HG02571 (cell line): ENCODE measurements around the gene AKR1B15.
A peak's percentile ranks its signal among the peaks of the same experiment; 100 is the strongest.
"Not testable (repeated sequence)": the region's sequence is repeated elsewhere in the genome, so short reads cannot be mapped to it uniquely, and the experiment has no call there.

Experiments used
- ATAC-seq: cut with Tn5 transposase; IDR thresholded peaks from one replicate; pipeline ENCODE4 v1.9.1; 2021; ENCODE audit warnings: mild to moderate bottlenecking, moderate library complexity; ENCODE audit not compliant: unreplicated experiment

AKR1B15 gene

GRCh38 chr7:134548877-134549276 is at the start of gene AKR1B15:
TSS of gene AKR1B15 (plus strand) at chr7:134549110. CDS start at chr7:134564620, 15,510 bp downstream.
- ATAC-seq, result peak; percentile 95

DNA sequence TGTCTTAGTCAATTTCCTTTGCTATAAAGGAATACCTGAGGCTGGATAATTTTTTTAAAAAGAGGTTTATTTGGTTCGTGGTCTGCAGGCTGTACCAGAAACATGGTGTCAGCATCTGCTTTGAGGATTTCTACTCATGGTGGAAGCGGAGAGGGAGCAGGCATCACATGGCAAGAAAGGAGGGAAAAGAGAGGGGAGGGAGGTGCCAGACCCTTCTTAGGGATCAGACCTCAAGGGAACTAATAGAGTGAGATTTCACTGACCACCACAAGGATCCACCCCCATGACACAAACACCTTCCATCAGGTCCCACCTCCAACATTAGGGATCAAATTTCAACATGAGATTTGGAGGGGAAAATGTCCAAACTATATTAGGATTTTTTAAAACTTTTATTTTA is 48.5 kb upstream of the AKR1B15 start:
- ATAC-seq, result no peak

- ATAC-seq, result no peak
Observed at GRCh38 chr7:134500982-134501381, 47.9 kb upstream of the AKR1B15 start.

DNA sequence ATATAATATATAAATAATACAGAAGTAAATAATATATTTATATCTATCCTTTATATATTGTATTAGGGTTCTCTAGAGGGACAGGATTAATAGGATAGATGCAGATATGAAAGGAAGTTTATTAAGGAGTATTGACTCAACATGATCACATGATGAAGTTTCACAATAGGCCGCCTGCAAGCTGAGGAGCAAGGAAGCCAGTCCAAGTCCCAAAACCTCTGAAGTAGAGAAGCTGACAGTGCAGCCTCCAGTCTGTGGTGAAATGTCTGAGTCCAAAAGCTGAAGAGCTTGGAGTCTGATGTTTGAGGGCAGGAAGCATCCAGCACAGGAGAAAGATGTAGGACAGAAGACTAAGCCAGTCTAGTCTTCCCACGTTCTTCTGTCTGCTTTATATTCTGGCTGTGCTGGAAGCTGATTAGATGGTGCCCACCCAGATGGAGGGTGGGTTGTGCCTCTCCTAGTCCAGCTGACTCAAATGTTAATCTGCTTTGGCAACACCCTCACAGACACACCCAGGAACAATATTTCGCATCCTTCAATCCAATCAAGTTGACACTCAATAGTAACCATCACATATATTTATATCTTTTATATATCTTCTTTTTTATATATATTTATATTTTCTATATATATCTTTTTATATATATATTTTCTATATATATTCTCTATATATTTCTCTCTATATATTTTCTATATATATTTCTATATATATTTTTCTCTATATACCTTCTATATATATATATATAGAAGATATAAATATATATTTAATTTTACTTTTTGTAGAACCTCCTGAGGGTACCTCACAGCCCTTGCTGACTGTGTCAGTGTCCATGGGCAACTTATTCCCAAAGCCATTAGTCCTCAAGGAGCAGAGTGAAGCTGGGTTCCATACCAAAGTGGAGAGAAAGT is 46.2 kb upstream of the AKR1B15 start:
- no peak for ATAC-seq

GRCh38 chr7:134504660-134505164 is 44.2 kb upstream of the AKR1B15 start:
- no peak for ATAC-seq

GRCh38 chr7:134505856-134506255 is 43.1 kb upstream of the AKR1B15 start:
- ATAC-seq, result no peak

GRCh38 chr7:134509010-134509409 is 39.9 kb upstream of the AKR1B15 start:
- no peak for ATAC-seq

DNA sequence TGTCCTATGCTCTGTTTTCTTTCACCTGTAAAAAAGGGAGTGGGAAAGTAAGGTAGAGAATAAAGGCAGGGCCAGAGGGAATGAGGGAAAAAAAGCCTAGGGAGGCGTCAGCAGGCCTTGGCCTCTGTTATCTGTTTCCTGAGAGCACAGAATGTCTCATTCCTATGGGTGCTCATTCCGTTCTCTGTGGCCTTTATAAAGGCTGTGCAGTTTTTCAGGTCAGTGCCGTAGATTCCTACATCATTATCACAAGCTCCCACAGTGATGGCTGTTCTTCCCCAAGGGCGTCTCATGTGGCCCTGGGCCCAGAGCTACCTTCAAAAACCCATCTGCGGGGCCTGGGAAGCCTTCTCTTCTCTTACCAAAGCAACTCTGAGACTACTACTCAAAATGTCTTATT is 38.3 kb upstream of the AKR1B15 start:
- ATAC-seq, result no peak

- no peak for ATAC-seq
Observed at GRCh38 chr7:134512271-134512670, 36.6 kb upstream of the AKR1B15 start.

DNA sequence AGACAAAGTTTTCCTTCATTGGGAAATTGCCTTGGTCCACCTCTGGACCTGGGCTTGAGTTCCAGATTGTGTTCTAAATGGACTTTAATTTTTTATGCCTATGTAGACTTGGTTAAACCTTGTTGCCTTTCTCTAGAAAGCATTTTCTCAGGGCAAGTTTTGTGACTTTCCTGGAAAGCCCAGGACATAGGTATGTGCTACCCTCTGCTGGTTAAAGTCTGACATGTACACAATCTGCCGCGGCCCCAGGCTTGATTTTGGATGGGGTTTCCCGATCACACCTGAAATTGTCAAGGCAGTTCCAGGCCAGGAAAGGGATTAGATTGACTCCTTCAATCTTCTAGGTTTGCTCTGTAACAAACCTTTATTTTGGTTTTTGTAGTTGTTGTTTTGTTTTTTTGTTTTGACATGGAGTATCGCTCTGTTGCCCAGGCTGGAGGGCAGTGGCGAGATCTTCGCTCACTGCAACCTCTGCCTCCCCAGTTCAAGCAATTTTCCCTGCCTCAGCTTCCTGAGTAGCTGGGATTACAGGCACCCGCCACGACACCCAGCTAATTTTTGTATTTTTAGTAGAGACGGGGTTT is 35.6 kb upstream of the AKR1B15 start:
- no peak for ATAC-seq

DNA sequence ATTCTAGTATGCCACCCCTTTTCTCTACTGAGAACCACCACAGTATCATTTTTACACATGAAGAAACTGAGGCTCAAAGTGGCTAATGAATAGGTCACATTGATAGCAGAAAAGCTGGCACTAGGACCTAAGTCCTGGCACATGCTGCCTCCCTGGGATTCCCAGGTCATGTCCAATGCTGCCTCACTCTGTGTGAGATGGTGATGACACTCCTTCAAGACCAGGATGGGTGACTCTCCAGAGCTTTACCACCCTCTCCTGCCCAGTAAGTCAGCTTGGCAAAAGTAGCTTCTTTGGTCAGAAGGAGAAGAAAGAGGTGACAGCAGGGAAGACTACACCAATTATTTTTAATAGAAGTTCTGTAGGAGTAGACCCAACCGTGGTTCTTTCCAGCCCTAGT is 34.8 kb upstream of the AKR1B15 start:
- ATAC-seq, result no peak

DNA sequence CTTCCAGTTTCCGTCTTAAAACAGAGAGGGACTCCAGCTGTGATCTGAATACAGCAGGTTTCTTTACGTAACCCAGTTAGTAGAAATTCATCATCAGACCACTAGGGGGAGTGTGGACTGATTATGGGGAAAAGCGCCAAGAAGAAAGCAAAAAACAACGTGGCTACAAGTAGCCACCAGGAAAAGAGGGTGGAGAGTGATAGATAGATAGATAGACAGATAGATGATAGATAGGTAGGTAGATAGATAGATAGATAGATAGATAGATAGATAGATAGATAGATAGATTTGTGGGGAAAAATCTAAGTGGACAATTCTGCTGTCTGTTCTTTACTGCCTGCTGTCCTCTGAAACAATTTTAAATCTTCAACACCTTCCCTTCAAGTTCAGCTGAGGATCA is 34.2 kb upstream of the AKR1B15 start:
- no peak for ATAC-seq

DNA sequence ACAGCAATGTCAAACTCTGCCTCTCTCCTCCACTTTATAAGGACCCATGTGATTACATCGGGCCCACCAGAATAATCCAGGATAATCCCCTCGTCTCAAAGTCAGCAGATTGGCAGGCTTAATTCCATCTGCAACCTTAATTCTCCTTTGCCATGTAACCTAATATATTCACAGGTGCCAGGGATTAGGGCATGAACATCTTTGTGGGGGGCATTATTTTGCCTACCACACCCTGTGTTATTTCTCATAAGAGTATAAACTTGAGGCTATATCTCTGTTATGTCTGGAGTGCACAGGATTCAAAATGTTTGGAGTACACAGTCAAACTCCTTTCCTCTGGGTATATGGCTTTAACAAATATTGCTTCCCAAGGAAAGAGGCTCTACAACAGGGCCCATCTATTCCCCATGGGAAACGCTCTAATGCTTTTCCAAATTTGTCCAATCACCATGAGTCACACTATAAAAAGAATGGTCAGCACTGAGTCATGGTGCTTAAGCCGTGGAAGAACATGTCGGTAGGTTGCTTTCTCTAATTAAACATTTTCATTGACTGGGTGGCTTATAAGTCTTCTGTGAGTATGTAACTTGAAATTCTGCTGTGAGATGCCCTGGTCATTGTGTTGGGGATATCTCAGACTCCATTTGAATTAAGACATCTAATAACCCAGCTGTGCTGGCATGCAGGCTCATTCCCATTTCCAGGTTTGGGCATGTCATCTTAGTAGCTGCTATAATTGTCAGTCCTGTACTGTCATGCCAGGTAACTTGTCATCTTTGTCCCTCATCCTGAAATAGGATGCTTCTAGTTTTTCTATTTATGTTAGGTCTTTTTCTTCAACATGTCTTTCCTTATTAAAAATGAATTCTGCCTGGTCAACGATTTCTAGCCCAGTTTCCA is 33.1 kb upstream of the AKR1B15 start:
- ATAC-seq, result no peak

DNA sequence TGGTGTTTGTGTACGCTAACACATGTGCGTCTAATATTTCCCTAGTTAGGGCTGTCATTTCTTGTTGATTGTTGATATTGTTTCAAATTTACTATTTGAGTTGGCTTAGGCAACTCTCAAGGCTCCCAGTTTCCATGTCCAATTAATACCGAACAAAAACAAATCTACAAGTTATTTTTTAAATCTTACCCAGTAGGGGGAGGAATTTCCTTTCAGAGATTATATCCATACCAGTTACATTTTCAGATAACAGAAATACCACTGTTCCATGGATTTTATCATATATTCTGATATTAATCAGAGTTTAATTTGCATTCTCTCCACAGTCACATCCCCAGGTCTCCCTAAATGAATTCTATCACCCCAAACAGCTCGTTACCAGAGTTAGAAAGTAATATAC is 28.8 kb upstream of the AKR1B15 start:
- ATAC-seq, result no peak

- ATAC-seq, result no peak
Observed at GRCh38 chr7:134522601-134523000, 26.3 kb upstream of the AKR1B15 start.

GRCh38 chr7:134525449-134525848 is 23.5 kb upstream of the AKR1B15 start:
- ATAC-seq, result not testable (repeated sequence)

DNA sequence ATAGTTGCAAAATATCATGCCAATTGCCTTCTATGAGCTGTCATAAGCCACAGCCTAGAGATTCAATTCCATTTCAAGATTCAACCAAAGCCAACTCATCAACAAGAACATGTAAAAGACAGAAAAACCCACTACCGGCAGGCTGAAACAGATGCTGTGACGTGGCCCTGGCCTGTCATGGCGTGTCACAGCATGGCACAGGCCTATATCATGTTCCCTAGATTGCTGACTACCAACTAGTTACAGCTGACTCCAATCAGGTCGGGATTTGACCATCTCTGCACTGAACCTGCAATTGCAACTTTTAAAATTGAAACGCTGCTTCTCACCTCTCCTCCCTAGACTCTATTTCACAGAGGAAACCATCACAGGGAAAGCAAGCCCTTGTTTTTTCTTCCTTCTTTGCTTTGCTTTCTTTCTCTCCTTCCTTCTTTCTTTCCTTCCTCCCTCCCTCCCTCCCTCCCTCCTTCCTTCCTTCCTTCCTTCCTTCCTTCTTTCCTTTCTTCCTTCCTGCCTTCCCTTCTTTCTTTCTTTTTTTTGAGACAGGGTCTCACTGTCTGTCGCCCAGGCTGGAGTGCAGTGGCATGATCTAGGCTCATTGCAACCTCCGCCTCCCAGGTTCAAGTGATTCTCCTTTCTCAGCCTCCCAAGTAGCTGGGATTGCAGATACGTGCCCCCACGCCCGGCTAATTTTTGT is 22.2 kb upstream of the AKR1B15 start:
- ATAC-seq, result not testable (repeated sequence)

- no peak for ATAC-seq
Observed at GRCh38 chr7:134527979-134528371, 20.9 kb upstream of the AKR1B15 start.

DNA sequence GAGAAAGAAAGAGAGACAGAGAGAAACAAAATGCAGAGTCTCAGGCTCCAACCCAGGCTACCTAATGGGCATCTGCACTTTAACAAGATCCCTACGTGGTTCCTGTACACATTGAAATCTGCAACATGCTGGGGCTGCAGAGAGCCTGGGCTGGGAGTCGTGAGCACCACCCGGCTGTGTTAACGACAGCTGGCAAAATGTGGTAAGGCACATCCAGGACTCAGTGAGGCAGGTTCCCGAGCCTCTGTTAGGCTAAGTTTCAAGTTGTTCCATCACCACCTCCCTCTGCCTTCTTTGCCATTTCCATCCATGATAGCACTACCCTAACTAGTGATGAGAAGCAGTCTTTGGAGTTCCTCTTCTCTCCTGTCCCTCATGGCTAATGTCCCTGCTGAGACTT is 20.2 kb upstream of the AKR1B15 start:
- ATAC-seq, result no peak

DNA sequence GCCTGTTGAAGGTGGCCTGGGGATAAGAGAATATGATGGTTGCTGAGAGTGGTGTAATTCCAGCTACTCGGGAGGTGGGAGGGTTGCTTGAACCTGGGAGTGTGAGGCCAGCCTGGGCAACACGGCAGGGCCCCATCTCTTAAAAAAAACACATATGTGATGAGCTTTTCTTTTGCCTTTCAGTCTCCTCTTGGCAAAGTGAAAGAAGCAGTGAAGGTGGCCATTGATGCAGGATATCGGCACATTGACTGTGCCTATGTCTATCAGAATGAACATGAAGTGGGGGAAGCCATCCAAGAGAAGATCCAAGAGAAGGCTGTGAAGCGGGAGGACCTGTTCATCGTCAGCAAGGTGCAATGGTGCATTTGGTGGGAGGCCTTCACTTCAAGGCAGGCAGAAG is 18.4 kb upstream of the AKR1B15 start:
- no peak for ATAC-seq
